Peyer's patch (tissue), 4 donors: Measurements from ENCODE around the gene CDON.

Source experiments
- POLR2A ChIP-seq, 2 donors: fragments of 450-650 bp; IDR thresholded peaks; one replicate each; pipeline ENCODE4 v1.5.1; 2017; ENCODE audit warnings: antibody characterized with exemption in 2 of 2, mild to moderate bottlenecking in 2 of 2, moderate library complexity in 2 of 2
- TF ChIP-seq, protein P1 (sequence below), 6 experiments: fragments of 450-650 bp in 4 of 6; fragments of 200-600 bp in 2 of 6; sonication (generic) in 1 of 6; IDR thresholded peaks; one replicate each; pipeline ENCODE4 v1.5.1; 2017 to 2019; ENCODE audit warnings: antibody characterized with exemption in 6 of 6, mild to moderate bottlenecking in 3 of 6, moderate library complexity in 1 of 6

DNA sequence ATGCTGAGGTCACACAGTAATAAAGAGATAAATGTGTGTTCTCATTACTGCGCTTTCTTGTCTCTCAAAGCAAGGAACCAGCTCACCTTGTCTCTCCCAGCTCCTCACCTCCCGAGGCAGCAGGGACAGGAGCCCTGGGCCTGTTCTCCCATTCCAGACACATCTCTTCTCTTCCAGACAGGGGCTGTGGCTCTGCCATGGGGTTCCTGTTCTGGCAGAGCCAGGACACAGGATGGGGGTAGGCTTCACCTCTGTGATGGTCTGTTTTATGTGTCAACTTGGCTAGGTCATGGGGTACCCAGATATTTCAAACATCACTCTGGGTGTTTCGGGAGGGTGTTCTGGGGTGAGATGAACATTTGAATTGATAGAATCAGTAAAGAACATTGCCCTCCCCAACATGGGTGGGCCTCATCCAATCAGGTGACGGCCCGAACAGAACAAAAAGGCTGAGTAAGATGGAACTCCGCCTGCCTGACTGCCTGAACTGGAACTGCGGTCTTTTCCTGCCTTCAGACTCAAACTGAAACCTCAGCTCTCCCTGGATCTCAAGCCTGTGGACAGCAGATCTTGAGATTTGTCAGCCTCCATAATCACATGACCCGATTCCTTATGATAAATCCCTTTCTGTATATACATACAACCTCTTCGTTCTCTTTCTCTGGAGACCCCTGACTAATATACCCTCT, 118.9 kb downstream of the CDON start:
- TF ChIP-seq, protein P1, sequence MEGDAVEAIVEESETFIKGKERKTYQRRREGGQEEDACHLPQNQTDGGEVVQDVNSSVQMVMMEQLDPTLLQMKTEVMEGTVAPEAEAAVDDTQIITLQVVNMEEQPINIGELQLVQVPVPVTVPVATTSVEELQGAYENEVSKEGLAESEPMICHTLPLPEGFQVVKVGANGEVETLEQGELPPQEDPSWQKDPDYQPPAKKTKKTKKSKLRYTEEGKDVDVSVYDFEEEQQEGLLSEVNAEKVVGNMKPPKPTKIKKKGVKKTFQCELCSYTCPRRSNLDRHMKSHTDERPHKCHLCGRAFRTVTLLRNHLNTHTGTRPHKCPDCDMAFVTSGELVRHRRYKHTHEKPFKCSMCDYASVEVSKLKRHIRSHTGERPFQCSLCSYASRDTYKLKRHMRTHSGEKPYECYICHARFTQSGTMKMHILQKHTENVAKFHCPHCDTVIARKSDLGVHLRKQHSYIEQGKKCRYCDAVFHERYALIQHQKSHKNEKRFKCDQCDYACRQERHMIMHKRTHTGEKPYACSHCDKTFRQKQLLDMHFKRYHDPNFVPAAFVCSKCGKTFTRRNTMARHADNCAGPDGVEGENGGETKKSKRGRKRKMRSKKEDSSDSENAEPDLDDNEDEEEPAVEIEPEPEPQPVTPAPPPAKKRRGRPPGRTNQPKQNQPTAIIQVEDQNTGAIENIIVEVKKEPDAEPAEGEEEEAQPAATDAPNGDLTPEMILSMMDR (IDR thresholded peaks at IDR 0.05), result no peak
- no peak for TF ChIP-seq POLR2A (IDR thresholded peaks at IDR 0.05)
